Fibroblast of the conjunctiva (primary cell): ENCODE data around the gene CELF5.
"Not testable (repeated sequence)": the region's sequence is repeated elsewhere in the genome, so short reads cannot be mapped to it uniquely, and the experiment has no call there.

Experiments
- DNase-seq: peaks from one replicate; pipeline ENCODE4 v3.0.0-alpha.2; 2010; ENCODE audit warnings: low read depth

Gene CELF5

DNA sequence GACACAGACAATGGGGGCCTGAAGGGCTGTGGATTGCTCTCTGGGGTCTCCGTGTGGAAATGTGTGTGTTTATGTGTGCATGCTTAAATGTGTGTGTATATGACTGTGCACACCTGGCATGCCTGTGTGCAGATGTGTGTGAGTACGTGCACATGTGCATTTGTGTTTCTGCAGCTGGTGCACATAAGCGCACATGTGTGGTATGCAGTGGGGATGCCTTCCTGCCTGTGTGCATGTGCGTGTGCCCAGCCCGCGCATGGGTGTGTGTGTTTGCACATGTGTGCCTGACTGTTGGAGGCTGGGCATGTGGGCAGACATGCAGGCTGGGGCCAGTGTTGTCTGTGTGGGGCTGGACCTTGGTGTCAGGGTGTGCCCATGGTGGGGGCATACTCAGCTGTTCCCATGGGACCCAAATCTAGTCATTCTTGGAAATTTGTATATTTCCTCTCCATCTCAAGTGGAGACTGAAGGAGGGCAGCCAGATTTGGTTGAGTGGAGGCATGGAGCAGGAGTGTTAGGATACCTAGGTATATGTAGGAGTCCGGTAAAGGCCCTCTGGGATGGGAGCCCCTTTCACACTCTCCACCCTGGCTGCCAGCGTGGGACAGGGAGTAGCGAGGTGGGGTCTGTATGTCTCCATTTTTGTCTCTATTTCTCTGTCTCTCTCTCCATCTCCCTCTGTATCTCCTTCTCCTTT is 49.9 kb downstream of the CELF5 start:
- no peak for DNase-seq

DNA sequence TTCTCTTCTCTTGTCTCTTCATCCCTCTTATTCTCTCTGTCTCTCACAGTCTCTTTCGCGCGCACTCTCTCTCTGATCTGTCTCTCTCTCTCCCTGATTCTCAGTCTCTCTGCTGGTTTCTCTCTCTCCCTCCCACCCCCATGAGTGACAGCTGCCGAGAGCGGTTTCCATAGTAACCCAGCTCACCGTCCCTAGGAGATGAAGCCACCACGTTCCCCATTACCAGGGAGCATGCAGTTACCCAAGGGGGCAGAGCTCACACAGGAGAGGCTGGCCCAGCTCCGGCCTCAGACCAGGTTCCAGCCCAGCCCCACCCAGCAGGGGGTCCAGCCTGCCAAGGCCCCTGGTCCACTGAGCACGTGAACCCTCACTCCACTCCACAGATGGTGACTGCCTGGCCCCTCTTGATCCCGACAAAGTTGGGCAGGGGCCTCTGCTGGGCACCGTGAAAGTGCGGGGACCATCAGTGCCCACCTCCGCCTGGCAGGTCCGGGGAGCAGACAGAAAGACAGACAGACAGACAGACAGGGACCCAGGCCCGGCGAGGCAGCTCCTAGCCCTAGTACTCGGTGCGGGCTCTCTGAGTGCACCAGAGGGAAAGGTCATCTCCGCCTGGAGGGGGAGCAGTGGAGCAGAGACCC is 50.6 kb downstream of the CELF5 start:
- no peak for DNase-seq

DNA sequence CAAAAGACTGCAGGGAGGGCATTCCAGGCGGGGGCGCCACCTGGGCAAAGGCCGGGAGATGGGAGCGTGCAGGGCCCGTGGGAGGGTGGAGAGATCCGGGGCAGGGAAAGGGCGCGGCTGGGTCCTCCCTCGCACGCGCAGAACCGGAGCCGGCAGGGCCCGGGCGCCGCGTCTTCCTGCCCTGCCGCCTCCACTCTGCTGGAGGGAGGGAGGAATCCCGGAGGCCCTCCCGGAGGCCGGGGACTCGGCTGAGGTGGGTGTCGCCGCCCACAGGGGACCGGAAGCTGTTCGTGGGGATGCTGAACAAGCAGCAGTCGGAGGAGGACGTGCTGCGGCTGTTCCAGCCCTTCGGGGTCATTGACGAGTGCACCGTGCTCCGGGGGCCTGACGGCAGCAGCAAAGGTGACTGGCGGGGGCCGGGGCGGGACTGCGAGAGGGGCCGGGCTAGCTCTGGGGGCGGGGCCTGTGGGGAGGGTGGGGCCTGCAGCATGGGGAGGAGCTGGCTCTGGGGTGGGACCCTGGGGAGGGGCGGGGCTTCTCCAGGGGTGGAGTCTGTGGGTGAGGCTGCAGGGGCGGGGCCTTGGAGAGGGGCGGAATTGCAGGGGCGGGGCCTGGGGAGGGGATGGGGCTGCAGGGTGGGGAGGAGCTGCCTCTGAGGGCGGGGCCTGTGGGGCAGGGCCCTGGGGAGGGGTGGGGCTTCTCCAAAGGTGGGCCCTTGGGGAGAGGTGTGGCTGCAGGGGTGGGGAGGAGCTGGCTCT is 51.3 kb downstream of the CELF5 start:
- DNase-seq = peak; percentile 53

DNA sequence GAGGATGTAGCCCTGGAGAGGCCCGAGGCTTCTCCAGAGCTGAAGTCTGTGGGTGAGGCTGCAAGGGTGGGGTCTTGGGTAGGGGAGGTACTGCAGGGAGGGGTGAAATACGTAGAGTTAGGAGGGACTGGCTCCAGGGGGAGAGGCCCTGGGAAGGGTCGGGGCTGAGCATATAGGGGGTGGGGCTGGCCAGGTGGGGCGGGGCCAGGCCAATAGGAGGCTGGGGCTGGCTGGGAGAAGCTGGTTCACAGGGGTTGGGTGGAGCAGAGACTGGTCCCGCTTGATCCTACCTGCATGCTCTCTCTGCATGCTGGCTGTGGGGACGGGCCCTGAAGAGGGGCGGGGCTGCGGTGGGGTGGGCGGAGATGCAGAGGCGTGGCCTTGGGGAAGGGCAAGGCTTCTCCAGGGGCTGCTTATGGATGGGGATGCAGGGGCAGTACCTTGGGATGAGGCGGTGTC is 51.9 kb downstream of the CELF5 start:
- DNase-seq = no peak

DNA sequence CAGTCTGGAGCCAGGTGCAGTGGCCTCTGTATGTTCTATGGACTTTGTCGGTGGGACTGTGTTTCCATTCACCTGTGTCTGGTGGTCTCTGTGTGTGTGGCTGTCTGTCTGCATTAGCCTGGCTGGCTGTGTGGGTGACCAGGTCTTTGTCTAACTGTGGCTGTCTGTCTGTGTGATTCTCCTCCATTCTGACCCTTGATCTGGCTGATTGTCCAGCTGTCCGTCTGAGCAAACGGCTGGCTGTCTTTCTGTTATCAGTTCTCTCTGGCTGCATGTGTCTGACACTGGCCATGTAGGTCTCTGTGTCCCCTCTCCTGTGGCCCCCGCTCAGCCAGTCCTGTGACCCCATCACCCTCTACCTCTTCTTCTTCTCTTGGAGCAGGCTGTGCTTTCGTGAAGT is 53.2 kb downstream of the CELF5 start:
- DNase-seq = no peak

DNA sequence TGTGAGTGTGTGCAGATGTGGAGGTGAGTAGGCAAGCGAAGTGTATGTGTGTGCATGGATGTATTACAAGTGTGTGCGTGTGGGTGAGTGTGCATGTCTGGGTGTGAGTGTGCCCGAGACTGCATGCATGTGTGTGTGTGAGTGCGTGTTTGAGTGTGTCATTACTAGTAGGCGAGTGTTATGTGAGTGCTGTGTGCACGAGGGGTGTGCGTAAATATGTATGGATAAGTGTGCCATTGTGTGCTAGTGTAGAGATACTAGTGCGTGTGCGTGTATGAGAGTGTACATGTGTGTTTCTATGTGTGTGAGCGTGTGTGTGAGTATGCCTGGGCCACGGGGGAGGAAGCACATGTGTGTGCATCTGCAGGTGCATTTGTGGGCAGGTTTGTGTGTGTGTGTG is 53.8 kb downstream of the CELF5 start:
- DNase-seq = no peak

DNA sequence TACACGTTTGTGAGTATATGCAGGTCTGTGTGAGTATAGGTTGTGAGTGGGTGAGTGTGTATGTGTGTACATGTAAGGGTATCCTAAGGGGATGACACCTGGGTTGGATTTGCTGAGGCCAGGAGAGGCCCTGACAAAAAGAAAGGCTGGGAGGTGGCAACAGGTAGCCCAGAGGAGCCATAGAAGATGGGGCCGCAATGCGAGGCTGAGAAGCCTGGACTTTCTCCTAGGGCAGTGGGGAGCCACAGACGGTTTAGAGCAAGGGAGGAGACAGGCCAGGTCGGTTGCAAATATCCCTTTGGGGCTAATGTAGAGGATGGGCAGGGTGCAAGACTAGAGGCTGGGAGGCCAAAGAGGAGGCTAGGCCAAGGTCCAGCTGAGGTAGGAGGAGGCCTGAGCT is 54.3 kb downstream of the CELF5 start:
- no peak for DNase-seq

DNA sequence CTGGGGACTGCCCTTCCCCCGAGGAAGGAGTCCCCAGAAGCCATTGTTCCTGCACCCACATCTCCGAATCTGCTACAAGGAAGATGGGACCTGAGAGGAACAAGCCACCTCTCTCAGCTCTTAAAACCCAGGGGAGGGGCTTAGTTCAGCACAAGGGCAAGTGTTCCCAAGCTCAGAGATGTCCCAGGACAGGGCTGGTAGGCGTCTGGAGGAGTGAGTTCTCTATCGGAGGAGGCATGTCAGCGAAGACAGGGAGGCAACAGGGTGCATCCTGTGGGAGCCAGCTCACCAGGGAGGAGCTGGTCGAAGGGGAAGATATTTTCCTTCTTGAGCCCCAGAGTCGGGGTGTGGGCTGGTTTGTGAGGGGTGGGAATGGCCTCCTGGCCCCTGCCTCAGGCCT is 54.8 kb downstream of the CELF5 start:
- DNase-seq = no peak

DNA sequence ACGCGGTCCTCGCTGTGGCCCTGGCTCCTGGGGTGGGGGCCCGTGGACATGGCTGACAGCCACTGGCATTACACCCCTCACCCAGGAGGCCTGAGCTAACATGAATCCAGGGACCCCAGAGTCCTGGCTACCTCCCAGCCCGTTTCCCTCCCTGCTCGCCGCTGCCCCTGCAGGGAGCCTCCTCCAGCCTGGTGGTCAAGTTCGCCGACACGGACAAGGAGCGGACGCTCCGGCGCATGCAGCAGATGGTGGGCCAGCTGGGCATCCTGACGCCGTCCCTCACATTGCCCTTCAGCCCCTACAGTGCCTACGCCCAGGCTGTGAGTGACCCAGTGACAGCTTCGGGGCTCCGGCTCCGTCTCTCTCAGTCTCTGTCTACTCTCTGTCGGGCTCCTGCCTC is 56.6 kb downstream of the CELF5 start:
- DNase-seq = no peak

DNA sequence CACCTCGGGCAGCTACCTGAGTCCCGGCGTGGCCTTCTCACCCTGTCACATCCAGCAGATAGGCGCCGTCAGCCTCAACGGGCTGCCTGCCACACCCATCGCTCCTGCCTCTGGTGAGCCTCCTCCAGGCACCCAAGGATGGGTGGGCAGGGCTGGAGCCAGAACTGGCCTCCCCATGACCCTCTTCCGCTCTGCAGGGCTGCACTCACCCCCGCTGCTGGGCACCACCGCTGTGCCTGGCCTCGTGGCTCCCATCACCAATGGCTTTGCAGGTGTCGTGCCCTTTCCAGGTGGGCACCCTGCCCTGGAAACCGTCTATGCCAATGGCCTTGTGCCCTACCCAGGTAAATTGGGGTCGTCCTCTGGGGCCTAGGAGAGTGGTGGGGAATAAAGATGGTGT is 57.7 kb downstream of the CELF5 start:
- no peak for DNase-seq

DNA sequence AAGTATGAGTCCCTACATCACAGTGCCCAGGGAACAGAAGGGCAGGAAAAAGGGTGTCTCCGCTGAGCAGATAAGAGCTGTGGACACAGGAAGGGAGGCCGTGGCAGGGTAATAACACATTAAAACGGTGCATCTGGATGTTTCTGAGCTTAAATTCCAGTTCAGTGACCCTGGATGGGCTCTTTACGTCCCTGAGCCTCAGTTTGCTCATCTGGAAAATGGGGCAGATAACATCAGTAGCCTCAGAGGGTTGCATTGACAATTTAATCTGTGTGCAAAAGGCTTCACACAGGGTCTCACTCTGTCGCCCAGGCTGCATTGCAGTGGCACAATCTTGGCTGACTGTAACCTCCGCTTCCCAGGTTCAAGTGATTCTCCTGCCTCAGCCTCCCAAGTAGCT is 58.1 kb downstream of the CELF5 start:
- DNase-seq = no peak

DNA sequence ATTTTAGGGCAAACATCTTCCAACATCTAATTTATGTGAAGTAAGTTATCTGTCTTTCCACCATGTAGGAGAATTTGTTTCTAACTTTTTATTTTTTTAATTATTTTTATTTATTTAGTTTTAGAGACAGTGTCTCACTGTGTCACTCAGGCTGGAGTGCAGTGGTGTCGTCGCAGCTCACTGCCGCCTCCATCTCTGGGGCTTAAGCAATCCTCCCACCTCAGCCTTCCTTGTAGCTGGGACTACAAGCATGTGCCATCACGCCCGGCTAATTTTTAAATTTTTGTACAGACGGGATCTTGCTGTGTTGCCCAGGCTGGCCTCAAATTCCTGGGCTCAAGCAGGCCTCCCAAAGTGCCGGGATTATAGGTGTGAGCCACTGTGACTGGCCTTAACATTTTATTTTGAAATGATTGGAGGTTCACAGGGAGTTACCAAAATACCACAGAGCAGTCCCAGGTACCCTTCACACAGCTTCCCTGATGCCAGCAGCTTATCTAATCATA is 58.8 kb downstream of the CELF5 start:
- no peak for DNase-seq

DNA sequence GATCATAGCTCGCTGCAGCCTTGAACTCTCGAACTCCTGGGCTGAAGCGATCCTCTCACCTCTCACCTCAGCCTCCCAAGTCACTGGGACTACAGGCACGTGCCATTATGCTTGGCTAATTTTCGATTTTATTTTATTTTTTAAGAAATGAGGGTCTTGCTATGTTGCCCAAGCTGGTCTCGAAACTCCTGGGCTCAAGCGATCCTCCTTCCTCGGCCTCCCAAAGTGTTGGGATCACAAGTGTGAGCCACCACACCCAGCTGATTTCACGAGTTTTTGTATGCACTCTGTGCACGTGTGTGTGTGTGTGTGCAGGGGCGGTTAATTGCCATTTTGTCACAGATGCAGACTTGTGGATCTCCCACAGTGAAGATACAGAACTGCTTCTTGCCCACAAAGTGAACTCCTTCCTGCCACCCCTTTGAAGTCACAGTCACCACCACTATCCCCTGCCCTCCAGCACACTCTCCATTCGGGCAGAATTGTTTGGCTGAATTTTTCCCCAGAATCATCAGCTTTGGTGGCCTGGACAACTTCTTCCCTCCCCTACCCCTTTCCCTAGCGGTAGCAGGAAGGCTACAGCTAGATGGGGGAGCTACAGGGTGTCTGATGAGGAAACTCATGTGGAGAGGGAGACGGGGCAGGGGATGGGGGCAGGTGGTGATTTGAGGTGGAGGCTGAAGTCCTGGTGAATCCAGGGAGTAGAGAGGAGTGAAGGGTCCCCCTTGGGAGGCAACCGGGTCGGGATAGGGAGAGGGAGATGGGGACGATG is 59.6 kb downstream of the CELF5 start:
- DNase-seq = no peak

DNA sequence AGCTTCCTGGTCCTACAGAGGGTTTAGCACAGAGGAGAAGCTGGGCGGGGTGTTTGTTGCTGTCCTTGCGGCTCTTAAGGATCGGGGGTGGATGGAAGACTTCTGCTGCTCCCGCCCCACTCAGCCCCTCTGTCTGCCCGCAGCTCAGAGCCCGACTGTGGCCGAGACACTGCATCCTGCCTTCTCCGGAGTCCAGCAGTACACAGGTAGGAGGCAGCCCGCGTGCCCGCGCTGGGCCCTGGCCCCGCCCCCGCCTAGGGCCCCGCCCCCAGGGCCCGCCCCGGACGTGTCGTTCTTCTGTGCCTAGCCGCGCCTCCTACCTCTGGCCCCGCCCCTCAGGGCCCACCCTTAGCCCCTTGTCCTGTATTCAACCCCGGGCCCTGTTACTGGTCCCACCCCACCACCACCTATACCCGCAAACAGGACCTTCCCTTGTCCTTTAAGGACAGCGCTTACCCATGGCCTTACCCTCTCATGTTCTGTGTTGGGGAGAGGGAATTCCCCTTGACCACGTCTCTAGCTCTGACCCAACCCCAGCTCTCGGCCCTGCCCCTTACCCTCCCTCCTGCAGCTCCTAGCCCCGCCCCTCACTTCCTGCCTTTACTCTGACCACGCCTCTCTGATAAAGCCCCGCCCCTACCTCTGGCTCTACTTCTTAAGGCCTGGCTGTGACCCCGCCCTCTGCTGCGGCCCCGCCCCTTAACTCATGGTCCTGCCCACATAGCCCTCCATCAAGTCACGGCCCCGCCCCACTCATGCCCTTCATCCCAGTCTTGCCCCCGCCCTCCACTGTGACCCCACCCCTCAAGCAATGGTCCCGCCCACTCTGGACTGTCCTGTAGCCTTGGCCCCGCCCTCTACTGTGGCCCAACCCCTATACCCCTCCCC is 60.5 kb downstream of the CELF5 start:
- DNase-seq = no peak

DNA sequence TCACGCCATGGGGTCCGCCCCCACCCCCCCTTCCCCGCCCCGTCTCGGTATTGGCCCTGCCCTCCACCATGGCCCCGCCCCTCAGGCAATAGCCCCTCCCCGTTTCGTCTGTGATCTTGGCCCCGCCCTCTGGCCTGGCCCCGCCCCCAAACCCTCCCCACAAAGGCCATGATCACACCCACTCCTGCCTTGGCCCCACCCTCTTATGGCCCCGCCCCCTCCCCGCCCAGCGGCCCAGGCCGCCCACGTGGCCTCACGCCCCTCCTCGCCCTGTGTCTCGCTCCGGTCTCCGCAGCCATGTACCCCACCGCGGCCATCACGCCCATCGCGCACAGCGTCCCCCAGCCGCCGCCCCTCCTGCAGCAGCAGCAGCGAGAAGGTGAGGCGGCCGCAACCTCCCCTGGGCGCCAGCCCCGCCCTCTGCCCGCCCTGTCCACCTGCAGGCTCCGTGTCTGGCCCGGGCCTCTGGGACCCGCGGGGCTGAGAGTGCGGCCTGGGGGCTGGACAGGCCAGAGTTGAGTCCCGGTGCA is 61.3 kb downstream of the CELF5 start:
- DNase-seq = no peak

DNA sequence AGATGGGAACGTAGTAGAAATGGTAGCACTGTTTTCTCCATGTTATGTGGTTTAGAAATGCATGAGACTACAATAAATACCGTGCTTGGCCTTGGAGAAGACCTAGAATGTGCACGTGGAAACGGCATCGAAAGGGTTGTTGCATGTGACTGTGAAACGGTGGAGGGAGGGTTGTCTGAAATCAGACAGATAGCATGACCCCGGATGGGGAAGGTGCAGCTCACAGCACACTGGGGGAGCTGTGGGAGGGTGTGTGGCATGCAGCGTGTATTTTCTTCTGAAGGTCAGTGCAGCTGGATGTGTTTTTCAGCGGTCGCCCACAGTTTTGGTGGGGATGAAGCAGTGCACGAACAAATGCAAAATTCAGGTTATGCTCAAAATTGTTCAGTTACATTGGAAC is 63.4 kb downstream of the CELF5 start:
- no peak for DNase-seq

DNA sequence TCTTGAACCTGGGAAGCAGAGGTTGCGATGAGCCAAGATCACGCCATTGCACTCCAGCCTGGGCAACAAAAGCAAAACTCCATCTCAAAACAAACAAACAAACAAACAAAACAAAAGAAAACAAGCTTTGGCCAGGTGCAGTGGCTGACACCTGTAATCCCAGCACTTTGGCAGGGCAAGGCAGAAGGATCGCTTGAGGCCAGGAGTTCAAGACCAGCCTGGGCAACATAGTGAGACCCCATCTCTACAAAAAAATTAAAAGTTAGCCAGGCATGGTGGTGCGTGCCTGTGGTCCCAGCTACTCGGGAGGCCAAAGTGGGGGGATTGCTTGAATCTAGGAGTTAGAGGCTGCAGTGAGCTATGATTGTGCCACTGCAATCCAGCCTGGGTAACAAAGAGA is 64.0 kb downstream of the CELF5 start:
- not testable (repeated sequence) for DNase-seq

DNA sequence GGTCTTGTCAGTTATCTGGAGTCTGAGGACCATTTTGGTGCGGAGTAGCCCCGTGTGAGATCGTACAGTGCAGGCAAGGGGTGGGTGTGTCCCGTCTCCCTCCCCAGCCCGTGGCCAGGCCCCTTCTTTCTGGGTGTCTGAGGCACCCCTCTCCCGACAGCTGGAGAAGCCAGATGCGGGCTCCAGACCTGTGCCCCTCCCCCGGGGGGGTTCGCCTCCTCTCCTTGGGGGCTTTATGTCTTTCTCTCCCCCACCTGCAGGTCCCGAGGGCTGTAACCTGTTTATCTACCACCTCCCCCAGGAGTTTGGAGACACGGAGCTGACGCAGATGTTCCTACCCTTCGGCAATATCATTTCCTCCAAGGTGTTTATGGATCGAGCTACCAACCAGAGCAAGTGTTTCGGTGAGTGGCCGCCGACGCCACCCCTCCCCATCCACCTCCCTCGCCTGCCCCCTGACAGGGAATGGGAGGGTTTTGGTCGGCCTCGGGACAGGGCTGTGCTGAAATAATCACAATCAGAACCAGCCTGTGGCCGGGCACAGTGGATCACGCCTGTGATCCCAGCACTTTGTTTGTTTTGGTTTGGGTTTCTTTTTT is 65.6 kb downstream of the CELF5 start:
- DNase-seq = no peak

DNA sequence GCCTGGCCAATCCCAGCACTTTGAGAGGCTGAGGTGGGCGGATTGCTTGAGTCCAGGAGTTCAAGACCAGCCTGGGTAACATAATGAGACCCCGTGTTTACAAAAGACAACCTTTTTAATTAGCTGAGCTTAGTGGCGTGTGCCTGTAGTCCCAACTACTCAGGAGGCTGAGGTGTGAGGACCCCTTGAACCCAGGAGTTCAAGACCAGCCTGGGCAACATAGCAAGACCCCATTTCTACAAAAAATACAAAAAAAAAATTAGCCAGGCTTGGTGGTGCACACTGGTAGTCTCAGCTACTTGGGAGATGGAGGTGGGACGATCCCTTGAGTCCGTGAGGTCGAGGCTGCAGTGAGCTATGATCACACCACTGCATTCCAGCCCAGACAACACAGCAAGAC is 66.4 kb downstream of the CELF5 start:
- not testable (repeated sequence) for DNase-seq

DNA sequence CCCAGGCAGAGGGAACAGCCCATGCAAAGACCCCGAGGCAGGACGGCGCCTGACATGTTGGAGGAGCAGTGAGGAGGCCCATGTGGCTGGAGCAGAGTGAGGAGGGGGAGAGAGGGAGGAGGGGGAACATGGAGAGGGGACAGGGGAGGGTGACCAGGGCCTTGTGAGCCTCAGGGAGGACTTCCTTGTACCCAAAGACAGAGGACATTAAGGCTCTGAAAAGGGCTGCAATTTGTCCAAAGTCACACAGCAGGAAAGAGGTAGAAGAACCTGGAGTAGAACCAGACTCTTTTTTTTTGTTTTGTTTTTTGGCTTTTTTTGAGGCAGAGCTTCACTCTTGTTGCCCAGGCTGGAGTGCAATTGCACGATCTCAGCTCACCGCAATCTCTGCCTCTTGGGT is 67.2 kb downstream of the CELF5 start:
- DNase-seq = no peak
